NCI-H187 treated with DMSO at 0.1 percent for 48 hours (cell line): Measurements from ENCODE around the gene C9orf57.
"Not testable (repeated sequence)": the region's sequence is repeated elsewhere in the genome, so short reads cannot be mapped to it uniquely, and the experiment has no call there.

Experiments used
- DNase-seq: peaks from one replicate; lab custom pipeline; 2025; lab: John Stamatoyannopoulos, UW

The C9orf57 gene

GRCh38 chr9:72023596-72023995 lies 36.8 kb downstream of the C9orf57 start:
- no peak for DNase-seq

- no peak for DNase-seq
Observed at GRCh38 chr9:72022841-72023240, 37.6 kb downstream of the C9orf57 start.

- DNase-seq = no peak
Observed at GRCh38 chr9:72013292-72013760, 47.1 kb downstream of the C9orf57 start.

GRCh38 chr9:72012646-72013045 lies 47.8 kb downstream of the C9orf57 start:
- DNase-seq = no peak

- DNase-seq = not testable (repeated sequence)
Observed at GRCh38 chr9:72007726-72008125, 52.7 kb downstream of the C9orf57 start.

- no peak for DNase-seq
Observed at GRCh38 chr9:72006501-72006900, 53.9 kb downstream of the C9orf57 start.

GRCh38 chr9:72005451-72005850 lies 55.0 kb downstream of the C9orf57 start:
- DNase-seq = no peak
